EL (cell line): ENCODE data around the gene CDC14A.
"Not testable (repeated sequence)": the region's sequence is repeated elsewhere in the genome, so short reads cannot be mapped to it uniquely, and the experiment has no call there.

ENCODE experiments used
- DNase-seq: peaks from one replicate; pipeline ENCODE4 v3.0.0-alpha.2; 2016

Gene CDC14A

GRCh38 chr1:100363831-100364230 is 11.5 kb downstream of the CDC14A start:
- DNase-seq: no peak

DNA sequence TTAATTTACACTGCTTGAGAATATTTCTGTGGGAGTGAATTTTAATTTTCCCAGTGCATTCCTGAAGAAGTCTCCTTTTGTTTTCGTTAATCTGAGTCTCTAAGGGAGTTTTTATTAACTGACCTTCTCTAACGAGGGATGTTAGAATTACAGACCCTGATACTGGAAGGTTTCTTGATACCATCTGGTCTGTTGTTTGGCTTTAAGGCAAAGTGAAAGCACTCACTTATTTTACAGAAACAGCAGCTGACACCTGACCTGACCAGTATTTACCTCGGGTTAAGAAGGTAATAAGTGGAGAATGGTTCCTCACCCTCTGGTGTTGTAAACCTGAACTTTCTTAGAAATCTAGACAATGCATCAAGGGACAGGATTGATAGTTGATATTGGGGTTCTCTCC is 12.4 kb downstream of the CDC14A start:
- no peak for DNase-seq

- DNase-seq: no peak
Observed at GRCh38 chr1:100366209-100366525, 13.9 kb downstream of the CDC14A start.

DNA sequence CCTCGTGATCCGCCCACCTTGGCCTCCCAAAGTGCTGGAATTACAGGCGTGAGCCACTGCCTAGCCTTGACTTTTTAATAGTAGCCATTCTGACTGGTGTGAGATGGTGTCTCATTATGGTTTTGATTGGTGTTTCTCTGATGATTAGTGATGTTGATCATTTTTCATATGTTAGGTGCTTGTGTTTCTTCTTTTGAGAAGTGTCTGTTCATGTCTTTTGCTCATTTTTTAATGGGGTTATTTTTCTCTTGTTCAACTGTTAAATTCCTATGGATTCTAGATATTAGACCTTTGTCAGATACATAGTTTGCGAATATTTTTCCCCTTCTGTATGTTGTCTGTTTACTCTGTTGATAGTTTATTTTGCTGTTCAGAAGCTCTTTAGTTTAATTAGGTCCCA is 17.0 kb downstream of the CDC14A start:
- not testable (repeated sequence) for DNase-seq

GRCh38 chr1:100373953-100374352 is 21.6 kb downstream of the CDC14A start:
- not testable (repeated sequence) for DNase-seq

DNA sequence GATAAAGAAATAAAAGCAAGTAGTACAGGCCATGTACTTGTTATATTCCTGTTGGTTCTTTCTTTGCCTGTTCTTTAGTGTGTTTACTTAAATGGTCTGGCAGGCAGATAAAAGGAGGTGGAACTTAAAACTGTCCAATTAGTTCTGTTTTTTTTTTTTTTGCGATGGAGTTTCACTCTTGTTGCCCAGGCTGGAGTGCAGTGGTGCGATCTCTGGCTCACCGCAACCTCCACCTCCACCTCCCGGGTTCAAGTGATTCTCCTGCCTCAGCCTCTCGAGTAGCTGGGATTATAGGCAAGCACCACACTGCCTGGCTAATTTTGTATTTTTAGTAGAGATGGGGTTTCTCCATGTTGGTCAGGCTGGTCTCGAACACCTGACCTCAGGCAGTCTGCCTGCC is 24.6 kb downstream of the CDC14A start:
- not testable (repeated sequence) for DNase-seq

GRCh38 chr1:100377590-100378361 is 25.5 kb downstream of the CDC14A start:
- DNase-seq: no peak

DNA sequence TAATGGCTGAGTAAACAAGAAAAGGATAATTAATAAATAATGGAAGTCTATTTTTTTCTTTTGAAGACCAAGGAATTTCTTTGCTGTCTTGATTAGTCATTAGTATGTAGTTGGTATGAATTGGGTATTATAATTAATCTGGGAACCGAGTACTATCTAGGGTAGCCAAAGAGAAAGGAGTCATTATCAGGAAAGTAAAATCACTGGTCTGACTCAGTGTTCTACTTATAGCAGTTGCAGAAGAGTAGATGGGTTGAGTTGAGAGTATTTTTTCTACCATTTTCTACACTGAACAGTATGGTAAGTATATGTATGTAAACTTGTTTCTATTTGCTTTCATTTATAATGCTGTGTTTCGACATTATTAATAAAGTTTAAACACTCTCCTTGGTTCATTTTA is 26.6 kb downstream of the CDC14A start:
- no peak for DNase-seq

GRCh38 chr1:100380635-100381034 is 28.3 kb downstream of the CDC14A start:
- DNase-seq: no peak

DNA sequence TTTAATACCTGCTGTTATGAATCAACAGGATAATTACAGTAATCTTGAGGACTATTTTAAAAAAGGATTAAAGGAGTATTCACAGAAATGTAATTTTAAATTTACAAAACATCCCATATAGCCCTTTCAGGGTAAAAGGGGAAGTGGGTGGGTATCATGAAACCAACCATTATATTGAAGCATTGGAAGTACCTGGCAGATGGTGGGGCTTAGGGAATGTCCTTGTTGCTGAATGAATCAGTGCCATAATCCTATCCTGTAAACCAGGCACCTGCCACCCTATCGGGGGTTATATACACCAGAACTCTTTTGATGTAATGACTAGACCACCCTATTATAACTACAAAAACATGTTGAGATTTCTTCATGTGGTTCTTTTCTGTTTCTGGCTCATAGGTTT is 30.4 kb downstream of the CDC14A start:
- DNase-seq: no peak

DNA sequence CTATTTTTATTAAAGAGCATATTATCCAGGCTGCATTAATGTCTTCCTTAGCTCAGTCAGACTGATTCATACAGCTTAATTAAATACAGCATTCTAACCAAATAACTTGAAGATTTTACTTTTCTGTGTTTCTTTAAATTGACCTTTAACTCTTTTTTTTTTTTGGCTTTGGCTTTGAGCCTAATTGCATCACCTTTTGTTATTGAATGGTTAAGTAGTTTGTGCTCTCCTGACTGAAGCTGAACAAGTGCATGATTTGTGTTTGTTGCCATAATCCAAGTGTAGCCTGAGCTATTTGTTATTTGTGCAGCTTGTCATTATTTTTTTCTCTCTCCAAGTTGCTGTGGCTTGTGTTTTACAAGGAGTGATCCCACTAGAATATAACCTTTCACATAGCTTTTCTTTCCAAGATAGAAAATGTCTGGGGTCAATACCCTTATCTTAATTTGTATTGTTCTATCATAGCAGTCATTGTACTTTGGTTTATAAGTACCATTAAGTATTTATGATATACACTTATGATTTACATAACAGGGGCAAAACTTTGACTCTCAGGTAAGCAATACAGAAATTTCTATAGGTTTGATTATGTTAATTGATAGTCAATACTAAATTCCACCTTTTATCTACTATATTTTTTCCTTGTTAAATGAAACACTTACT is 31.6 kb downstream of the CDC14A start:
- DNase-seq: no peak

- DNase-seq: peak; percentile 33
Observed at GRCh38 chr1:100387209-100387608, 34.9 kb downstream of the CDC14A start.

GRCh38 chr1:100387657-100388350 is 35.5 kb downstream of the CDC14A start:
- peak; percentile 18 for DNase-seq

DNA sequence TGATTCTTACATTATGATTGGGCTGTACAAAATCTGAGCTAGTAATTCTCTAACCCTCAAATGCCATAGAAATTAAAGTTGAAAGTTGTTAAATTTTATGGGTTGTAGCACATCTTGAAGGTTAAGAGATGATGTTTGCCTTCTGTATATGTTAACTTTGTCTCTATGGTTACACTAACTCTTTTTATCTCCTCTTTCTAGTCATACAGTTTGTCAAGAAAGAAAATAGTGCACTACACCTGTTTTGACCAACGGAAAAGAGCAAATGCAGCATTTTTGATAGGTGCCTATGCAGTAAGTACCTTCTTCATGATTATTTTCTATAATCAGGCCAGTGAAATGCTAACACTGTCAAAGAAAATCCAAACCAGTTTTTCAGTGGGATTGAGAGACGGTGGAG is 38.2 kb downstream of the CDC14A start:
- DNase-seq: no peak

GRCh38 chr1:100391675-100392074 is 39.4 kb downstream of the CDC14A start:
- no peak for DNase-seq

GRCh38 chr1:100392756-100393155 is 40.5 kb downstream of the CDC14A start:
- DNase-seq: no peak

GRCh38 chr1:100394285-100394684 is 42.0 kb downstream of the CDC14A start:
- DNase-seq: no peak

GRCh38 chr1:100395913-100396312 is 43.6 kb downstream of the CDC14A start:
- no peak for DNase-seq

DNA sequence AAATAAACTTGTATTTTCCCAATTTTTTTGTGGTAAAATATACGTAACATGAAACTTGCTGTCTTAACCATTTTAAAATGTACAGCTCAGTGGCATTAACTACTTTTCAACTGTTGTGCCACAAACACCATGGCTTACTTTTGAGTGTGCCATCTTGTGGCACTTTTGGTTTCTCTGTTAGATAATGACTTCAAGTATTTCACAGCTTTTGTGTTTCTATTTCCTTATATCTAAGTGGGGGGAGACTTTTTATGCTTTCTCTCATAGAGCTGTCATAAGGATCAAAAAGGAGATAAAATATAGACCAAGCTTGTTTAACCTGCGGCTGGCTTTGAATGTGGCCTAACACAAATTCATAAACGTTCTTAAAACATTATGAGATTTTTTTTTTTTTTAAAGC is 44.3 kb downstream of the CDC14A start:
- no peak for DNase-seq

GRCh38 chr1:100397681-100398080 is 45.4 kb downstream of the CDC14A start:
- no peak for DNase-seq

DNA sequence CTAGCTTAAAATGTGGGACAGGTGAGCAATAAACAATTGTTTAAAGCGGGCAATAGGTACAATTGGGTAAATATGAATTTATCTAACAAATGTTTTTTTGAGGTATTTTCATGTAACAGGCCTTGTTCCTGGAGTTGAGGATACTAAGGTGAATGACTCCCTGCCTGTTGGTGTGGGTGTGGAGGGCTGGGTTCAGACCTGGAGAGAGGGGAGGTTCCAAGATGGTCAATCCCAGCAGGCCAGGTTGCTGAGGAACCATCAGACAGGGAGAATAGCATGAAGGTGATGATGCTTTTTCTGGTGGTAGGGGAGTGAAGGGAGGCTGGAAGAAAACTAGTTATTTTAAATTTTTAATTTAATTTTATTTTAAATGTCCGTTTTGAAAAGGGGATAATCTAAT is 46.3 kb downstream of the CDC14A start:
- no peak for DNase-seq

DNA sequence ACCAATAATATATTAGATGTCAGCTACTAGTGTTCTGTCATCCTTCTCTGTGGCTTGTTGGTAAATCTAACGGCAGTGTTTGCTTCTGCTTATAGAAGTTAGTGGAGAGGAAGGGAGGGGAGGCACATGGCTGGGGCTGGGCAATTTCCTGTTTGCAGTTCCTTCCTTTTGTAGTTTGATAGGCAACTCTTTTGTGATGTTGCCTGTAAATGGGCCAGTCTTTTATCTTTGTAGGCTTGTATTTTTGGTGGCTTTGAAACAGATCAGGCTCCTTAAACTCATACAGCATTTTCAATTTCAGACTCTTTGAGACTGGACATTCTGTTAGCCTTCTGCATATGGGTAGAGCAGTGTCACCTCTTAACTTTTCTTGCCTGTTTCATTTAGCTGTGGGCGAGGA is 48.1 kb downstream of the CDC14A start:
- no peak for DNase-seq

DNA sequence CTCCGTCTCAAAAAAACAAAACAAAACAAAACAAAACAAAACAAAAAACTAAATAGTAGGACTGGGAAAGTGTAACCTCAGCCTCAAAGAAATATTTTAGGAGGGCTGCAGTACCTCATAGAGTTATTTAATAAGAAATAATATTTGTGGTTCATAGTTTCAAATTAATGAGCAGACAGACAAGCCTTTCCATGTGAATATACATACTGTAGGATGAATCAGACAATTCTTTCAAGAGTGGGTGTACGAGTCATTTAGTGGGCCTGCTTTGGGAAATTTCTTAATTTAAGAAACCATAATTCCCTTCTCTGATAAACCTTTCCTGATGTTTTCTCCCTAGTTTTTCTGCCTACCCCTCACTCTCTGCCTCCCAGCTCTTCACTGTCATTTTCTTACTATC is 52.5 kb downstream of the CDC14A start:
- DNase-seq: peak; percentile 13

DNA sequence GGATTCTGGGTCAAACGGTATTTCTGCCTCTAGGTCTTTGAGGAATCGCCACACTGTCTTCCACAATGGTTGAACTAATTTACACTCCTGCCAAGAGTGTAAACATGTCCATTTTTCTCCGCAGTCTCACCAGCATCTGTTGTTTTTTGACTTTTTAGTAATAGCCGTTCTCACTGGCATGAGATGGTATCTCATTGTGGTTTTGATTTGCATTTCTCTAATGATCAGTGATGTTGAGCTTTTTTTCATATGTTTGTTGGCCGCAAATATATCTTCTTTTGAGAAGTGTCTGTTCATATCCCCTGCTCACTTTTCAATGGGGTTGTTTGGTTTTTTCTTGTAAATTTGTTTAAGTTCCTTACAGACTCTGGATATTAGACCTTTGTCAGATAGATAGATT is 53.6 kb downstream of the CDC14A start:
- not testable (repeated sequence) for DNase-seq
